ENCODE data around the gene FAT2. TPM values are rescaled to one million over a fixed set of nuclear protein-coding genes. Genes with fewer than 3 reads are reported as not detected.

FAT2 gene
- total RNA-seq, 2 experiments from 2014 or later, result not detected

- Histone ChIP-seq H3K4me3 (ENCODE audit: low read depth, low read length, poor library complexity, severe bottlenecking) (no peak overlapping the region), H3K9me3 (ENCODE audit: low read length) (no peaks in the 10 kb centered on the region), H4K20me1 (ENCODE audit: insufficient read depth, low read length) (no peaks in the 10 kb centered on the region), H3K4me2 (ENCODE audit: low read length) (no peak overlapping the region), H3K4me1 (ENCODE audit: insufficient read depth, low read length, poor library complexity, severe bottlenecking) (no peaks in the 10 kb centered on the region), H3K79me2 (ENCODE audit: insufficient read depth, low read depth, low read length) (no peaks in the 10 kb centered on the region), H3K36me3 (ENCODE audit: insufficient read depth, low read length) (no peaks in the 10 kb centered on the region), H2AFZ (ENCODE audit: low read length) (no peak overlapping the region), H3K27ac (ENCODE audit: low read depth, low read length, poor library complexity, severe bottlenecking) (no peak overlapping the region), H3K9me2 (ENCODE audit: insufficient read depth, low read length) (no peaks in the 10 kb centered on the region)
- ChIA-PET POLR2A (interaction anchor here (0.6 to 0.9 kb wide), 2 partner anchors 22 to 217 kb away, joined by 3 read pairs; no protein-coding TSS in a partner anchor), CTCF (ENCODE audit: unreplicated experiment) (no interaction called here)
- no peak for DNase-seq (ENCODE audit: low spot score)
- TF ChIP-seq, protein P1, sequence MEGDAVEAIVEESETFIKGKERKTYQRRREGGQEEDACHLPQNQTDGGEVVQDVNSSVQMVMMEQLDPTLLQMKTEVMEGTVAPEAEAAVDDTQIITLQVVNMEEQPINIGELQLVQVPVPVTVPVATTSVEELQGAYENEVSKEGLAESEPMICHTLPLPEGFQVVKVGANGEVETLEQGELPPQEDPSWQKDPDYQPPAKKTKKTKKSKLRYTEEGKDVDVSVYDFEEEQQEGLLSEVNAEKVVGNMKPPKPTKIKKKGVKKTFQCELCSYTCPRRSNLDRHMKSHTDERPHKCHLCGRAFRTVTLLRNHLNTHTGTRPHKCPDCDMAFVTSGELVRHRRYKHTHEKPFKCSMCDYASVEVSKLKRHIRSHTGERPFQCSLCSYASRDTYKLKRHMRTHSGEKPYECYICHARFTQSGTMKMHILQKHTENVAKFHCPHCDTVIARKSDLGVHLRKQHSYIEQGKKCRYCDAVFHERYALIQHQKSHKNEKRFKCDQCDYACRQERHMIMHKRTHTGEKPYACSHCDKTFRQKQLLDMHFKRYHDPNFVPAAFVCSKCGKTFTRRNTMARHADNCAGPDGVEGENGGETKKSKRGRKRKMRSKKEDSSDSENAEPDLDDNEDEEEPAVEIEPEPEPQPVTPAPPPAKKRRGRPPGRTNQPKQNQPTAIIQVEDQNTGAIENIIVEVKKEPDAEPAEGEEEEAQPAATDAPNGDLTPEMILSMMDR (conservative IDR thresholded peaks at IDR 0.05; ENCODE audit: low read length), result no peak
- TF ChIP-seq EZH2phosphoT487 (IDR thresholded peaks at IDR 0.05; ENCODE audit: borderline replicate concordance, low read depth, low read length), result no peak
- BruUV-seq (replicated peaks), result no TSS peak
- intact Hi-C loops (cut with micrococcal nuclease; ENCODE audit: unreplicated experiment), result no loop called here
Observed at GRCh38 chr5:151592855-151593408, 1.8 kb upstream of the FAT2 start.

DNA sequence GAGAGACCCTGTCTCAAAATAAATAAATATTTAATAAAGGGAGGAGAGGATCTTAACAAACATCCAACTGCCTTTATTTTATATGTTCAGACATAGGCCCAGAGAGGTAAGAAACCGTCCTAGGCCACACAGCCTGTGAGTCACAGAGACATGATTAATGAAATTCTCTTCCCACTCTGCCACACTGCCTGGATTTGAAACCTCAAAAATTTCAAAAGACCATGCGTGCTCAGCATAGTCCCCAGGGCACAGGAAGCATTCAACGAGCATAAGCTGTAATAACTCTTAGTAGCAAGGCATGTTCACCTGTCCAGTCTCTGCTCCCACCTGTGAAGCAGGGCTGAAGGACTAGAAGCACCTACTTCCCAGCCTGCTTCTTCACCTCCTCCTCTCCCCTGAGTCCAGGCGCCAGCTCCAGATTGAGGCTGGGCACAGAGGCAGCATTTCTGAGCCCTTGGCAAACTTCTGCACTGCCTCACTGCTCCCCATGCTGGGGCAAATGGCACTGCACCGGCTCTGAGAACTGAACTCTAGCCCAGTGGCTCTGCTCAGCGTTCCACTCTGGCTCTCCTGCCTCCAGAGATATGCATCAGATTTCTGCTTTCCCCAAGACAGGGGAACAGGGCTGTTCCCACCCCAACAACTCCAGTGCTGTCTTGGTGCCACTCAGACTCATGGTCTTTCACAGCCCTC, 1.1 kb downstream of the FAT2 start:
- BruUV-seq (replicated peaks), result no TSS peak
- DNase-seq (ENCODE audit: low spot score), result no peak
- ChIA-PET CTCF (ENCODE audit: unreplicated experiment) (no interaction called here), POLR2A (no interaction called here)
- Histone ChIP-seq H3K9me3 (ENCODE audit: low read length) (no peaks in the 10 kb centered on the region), H3K4me2 (ENCODE audit: low read length) (no peak overlapping the region), H3K4me1 (ENCODE audit: insufficient read depth, low read length, poor library complexity, severe bottlenecking) (no peaks in the 10 kb centered on the region), H2AFZ (ENCODE audit: low read length) (no peak overlapping the region), H4K20me1 (ENCODE audit: insufficient read depth, low read length) (no peaks in the 10 kb centered on the region), H3K79me2 (ENCODE audit: insufficient read depth, low read depth, low read length) (no peaks in the 10 kb centered on the region), H3K4me3 (ENCODE audit: low read depth, low read length, poor library complexity, severe bottlenecking) (no peak overlapping the region), H3K36me3 (ENCODE audit: insufficient read depth, low read length) (no peaks in the 10 kb centered on the region), H3K9me2 (ENCODE audit: insufficient read depth, low read length) (no peaks in the 10 kb centered on the region), H3K27ac (ENCODE audit: low read depth, low read length, poor library complexity, severe bottlenecking) (no peak overlapping the region)
- intact Hi-C loops (cut with micrococcal nuclease; ENCODE audit: unreplicated experiment), result no loop called here
- TF ChIP-seq, protein P1 (conservative IDR thresholded peaks at IDR 0.05; ENCODE audit: low read length), result no peak
- TF ChIP-seq EZH2phosphoT487 (IDR thresholded peaks at IDR 0.05; ENCODE audit: borderline replicate concordance, low read depth, low read length), result no peak

All from OCI-LY7 (cell line).